HEK293T (cell line): Measurements from ENCODE around the gene TMEM135.

Experiments
- CTCF ChIA-PET: fragments of 350-600 bp; formaldehyde crosslinking; extraction: SDS; loops from one replicate; lab custom pipeline; 2021; ENCODE audit warnings: antibody characterized with exemption, inconsistent platforms; lab: Yijun Ruan, JAX
- POLR2A ChIA-PET: fragments of 350-600 bp; formaldehyde crosslinking; extraction: SDS; loops from one replicate; lab custom pipeline; 2020; ENCODE audit warnings: antibody characterized with exemption, inconsistent platforms; lab: Yijun Ruan, JAX
- DNase-seq: peaks from one replicate; pipeline ENCODE4 v3.0.0; 2012; ENCODE audit warnings: mixed read lengths; ENCODE audit errors: extremely low spot score
- ARNT ChIP-seq: fragments of 450-650 bp; IDR thresholded peaks from 2 replicates; pipeline ENCODE4 v1.6.1; 2017; ENCODE audit warnings: mild to moderate bottlenecking
- BHLHE40 ChIP-seq: fragments of 450-650 bp; IDR thresholded peaks from 2 replicates; pipeline ENCODE4 v1.6.1; 2016; ENCODE audit warnings: mild to moderate bottlenecking, moderate library complexity, borderline replicate concordance
- CTBP1 ChIP-seq: fragments of 450-650 bp; IDR thresholded peaks from 2 replicates; pipeline ENCODE4 v1.6.1; 2016; ENCODE audit warnings: borderline replicate concordance
- ELF4 ChIP-seq: fragments of 450-650 bp; IDR thresholded peaks from 2 replicates; pipeline ENCODE4 v1.6.1; 2017; ENCODE audit warnings: antibody characterized with exemption
- FOXA1 ChIP-seq: fragments of 450-650 bp; IDR thresholded peaks from 2 replicates; pipeline ENCODE4 v1.6.1; 2016; ENCODE audit warnings: mild to moderate bottlenecking
- FOXK2 ChIP-seq: fragments of 450-650 bp; IDR thresholded peaks from 2 replicates; pipeline ENCODE4 v1.6.1; 2016; ENCODE audit warnings: mild to moderate bottlenecking
- FOXM1 ChIP-seq: fragments of 450-650 bp; IDR thresholded peaks from 2 replicates; pipeline ENCODE4 v1.6.1; 2017; ENCODE audit warnings: mild to moderate bottlenecking, borderline replicate concordance
- HDGF ChIP-seq: fragments of 450-650 bp; IDR thresholded peaks from 2 replicates; pipeline ENCODE4 v1.6.1; 2017; ENCODE audit warnings: antibody characterized with exemption, borderline replicate concordance
- L3MBTL2 ChIP-seq: fragments of 450-650 bp; conservative IDR thresholded peaks from 2 replicates; pipeline ENCODE4 v1.6.1; 2016; ENCODE audit warnings: mild to moderate bottlenecking
- LEF1 ChIP-seq: fragments of 450-650 bp; IDR thresholded peaks from 2 replicates; pipeline ENCODE4 v1.6.1; 2017; ENCODE audit warnings: mild to moderate bottlenecking, borderline replicate concordance
- NFRKB ChIP-seq: fragments of 450-650 bp; IDR thresholded peaks from 2 replicates; pipeline ENCODE4 v1.6.1; 2016; ENCODE audit warnings: mild to moderate bottlenecking, moderate library complexity
- SP1 ChIP-seq: fragments of 450-650 bp; IDR thresholded peaks from 2 replicates; pipeline ENCODE4 v1.6.1; 2017
- SUZ12 ChIP-seq: fragments of 450-650 bp; IDR thresholded peaks from 2 replicates; pipeline ENCODE4 v1.6.1; 2016; ENCODE audit warnings: mild to moderate bottlenecking
- TARDBP ChIP-seq: fragments of 450-650 bp; IDR thresholded peaks from 2 replicates; pipeline ENCODE4 v1.6.1; 2016
- ZNF384 ChIP-seq: fragments of 450-650 bp; IDR thresholded peaks from 2 replicates; pipeline ENCODE4 v1.6.1; 2016
- TF ChIP-seq, protein P1 (sequence below): fragments of 450-650 bp; IDR thresholded peaks from 2 replicates; pipeline ENCODE4 v1.6.1; 2016

Gene TMEM135

DNA sequence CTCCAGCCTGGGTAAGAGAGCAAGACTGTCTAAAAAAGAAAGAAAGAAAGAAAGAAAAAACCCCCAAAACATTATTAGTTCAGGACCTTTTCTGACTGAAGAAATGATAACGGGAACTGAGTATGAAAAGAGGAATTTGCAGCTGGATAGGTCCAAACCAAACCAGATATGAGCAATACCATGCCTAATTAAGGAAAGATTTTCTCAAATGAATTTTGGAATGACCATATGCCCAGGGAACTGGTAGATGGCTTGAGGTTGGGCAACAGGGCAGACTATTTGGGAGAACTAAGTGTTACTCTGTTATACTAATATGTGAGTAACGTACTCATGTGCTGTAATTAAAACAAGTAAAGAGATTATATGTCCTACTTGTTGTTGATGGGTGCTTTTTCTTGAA is 186.1 kb downstream of the TMEM135 start:
- POLR2A ChIA-PET, result no interaction called here
- CTCF ChIA-PET, result no interaction called here
- TF ChIP-seq L3MBTL2 (no peak), ELF4 (no peak)
- DNase-seq, result no peak

DNA sequence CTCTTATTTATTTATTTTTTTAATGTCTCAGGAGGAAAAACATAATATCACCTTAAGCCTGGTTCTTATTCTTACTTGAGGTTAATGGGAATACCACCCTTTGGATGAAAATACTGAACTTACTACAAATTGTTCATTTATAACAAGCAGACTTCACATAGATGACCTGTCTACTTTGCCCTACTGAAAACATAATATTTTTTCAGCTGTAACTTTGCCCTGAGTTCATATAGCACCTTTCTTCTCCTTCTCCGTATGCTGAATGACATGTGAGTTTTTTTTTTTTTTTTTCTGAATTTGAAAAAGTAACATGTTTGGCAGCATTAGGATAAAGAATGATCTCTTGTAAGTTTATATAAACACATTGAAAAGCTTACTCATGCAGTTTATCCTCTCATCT is 186.8 kb downstream of the TMEM135 start:
- no peak for DNase-seq
- no peak for TF ChIP-seq SP1
- no peak for TF ChIP-seq ZNF384
- TF ChIP-seq ELF4, result no peak
- TF ChIP-seq CTBP1, result no peak
- no peak for TF ChIP-seq HDGF
- no peak for TF ChIP-seq LEF1
- TF ChIP-seq FOXM1, result no peak
- TF ChIP-seq FOXA1, result no peak
- no peak for TF ChIP-seq FOXK2
- no peak for TF ChIP-seq L3MBTL2
- TF ChIP-seq NFRKB, result no peak
- TF ChIP-seq ARNT, result no peak
- TF ChIP-seq, protein P1, sequence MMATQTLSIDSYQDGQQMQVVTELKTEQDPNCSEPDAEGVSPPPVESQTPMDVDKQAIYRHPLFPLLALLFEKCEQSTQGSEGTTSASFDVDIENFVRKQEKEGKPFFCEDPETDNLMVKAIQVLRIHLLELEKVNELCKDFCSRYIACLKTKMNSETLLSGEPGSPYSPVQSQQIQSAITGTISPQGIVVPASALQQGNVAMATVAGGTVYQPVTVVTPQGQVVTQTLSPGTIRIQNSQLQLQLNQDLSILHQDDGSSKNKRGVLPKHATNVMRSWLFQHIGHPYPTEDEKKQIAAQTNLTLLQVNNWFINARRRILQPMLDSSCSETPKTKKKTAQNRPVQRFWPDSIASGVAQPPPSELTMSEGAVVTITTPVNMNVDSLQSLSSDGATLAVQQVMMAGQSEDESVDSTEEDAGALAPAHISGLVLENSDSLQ, result no peak
- no peak for TF ChIP-seq TARDBP
- no peak for TF ChIP-seq SUZ12
- no peak for TF ChIP-seq BHLHE40
- ChIA-PET CTCF (interaction anchor here (0.7 kb wide), 1 partner anchor 268 kb away, joined by 4 read pairs; no protein-coding TSS in a partner anchor), POLR2A (no interaction called here)

DNA sequence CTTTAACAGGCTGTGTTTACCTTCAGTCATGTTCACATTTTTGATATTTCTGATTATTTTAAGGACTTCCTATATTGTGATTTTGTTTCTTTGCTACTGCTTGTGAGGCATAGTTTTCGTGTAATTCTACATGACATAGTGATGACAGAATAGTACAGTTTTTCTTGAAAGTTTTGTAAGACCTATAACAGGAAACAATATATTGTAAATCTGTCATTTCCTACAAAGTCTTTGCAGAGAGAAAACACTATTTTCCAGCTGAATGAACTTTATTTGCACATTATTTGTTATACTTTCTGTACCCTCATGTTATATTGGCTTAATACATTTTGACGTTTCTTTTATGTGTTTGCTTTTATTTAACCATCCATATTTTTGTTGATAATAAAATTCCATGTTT is 191.1 kb downstream of the TMEM135 start:
- CTCF ChIA-PET, result interaction anchor here (0.8 kb wide), 1 partner anchor 50 kb away, joined by 3 read pairs; no protein-coding TSS in a partner anchor
- no peak for DNase-seq
- POLR2A ChIA-PET, result no interaction called here
- no peak for TF ChIP-seq L3MBTL2

GRCh38 chr11:87230995-87231394 is 193.3 kb downstream of the TMEM135 start:
- CTCF ChIA-PET, result no interaction called here
- POLR2A ChIA-PET, result no interaction called here
- TF ChIP-seq CTBP1 (no peak), LEF1 (no peak), SUZ12 (no peak), HDGF (no peak), ZNF384 (no peak), FOXM1 (no peak), FOXA1 (no peak), SP1 (no peak), BHLHE40 (no peak), TARDBP (no peak), FOXK2 (no peak)
- TF ChIP-seq, protein P1, result no peak
- DNase-seq, result no peak

- ChIA-PET POLR2A (no interaction called here), CTCF (no interaction called here)
- TF ChIP-seq ZNF384 (no peak), NFRKB (no peak), SP1 (no peak), ARNT (no peak), TARDBP (no peak), LEF1 (no peak), L3MBTL2 (no peak), SUZ12 (no peak), FOXM1 (no peak), FOXA1 (no peak), CTBP1 (no peak), ELF4 (no peak)
- TF ChIP-seq, protein P1, result no peak
- no peak for DNase-seq
Observed at GRCh38 chr11:87232320-87232719, 194.6 kb downstream of the TMEM135 start.

- DNase-seq, result no peak
- ChIA-PET POLR2A (no interaction called here), CTCF (no interaction called here)
- no peak for TF ChIP-seq FOXK2
- no peak for TF ChIP-seq HDGF
- no peak for TF ChIP-seq FOXM1
- TF ChIP-seq ARNT, result no peak
- TF ChIP-seq, protein P1, result no peak
- TF ChIP-seq SUZ12, result no peak
- TF ChIP-seq FOXA1, result no peak
- TF ChIP-seq ZNF384, result no peak
- no peak for TF ChIP-seq TARDBP
- no peak for TF ChIP-seq SP1
- no peak for TF ChIP-seq L3MBTL2
Observed at GRCh38 chr11:87235366-87235765, 197.6 kb downstream of the TMEM135 start.
